Cardiac fibroblast (primary cell): ENCODE data around the gene PDE4D.

Experiments
- DNase-seq, 2 donors: peaks; one replicate each; pipeline versions ENCODE4 v3.0.0 to v3.0.0-alpha.2; 2010; ENCODE audit warnings: low read depth in 2 of 2
- H3K4me3 ChIP-seq, 2 donors: replicated peaks in 1 of 2; 1 replicate in 1 of 2; 2 replicates in 1 of 2; pipeline ENCODE4 v1.5.1; 2011; ENCODE audit warnings: low read depth in 2 of 2, low read length in 2 of 2, mild to moderate bottlenecking in 2 of 2, moderate library complexity in 1 of 2
- CTCF ChIP-seq: IDR thresholded peaks from one replicate; pipeline ENCODE4 v1.5.1; 2011; ENCODE audit warnings: low read depth, mild to moderate bottlenecking, low read length, inconsistent platforms

The PDE4D gene

GRCh38 chr5:59628062-59628828 lies 265.3 kb downstream of the PDE4D start:
- no peak overlapping the region for H3K4me3 ChIP-seq
- DNase-seq, result no peak
- TF ChIP-seq CTCF, result no peak

- DNase-seq, result no peak
- no peak for TF ChIP-seq CTCF
- no peak overlapping the region for H3K4me3 ChIP-seq
These were observed 268.6 kb downstream of the PDE4D start for GRCh38 chr5:59624898-59625297.

- no peak overlapping the region for H3K4me3 ChIP-seq
- no peak for DNase-seq
- TF ChIP-seq CTCF, result no peak
These were observed 270.7 kb downstream of the PDE4D start for GRCh38 chr5:59622848-59623247.

GRCh38 chr5:59621477-59621876 lies 272.0 kb downstream of the PDE4D start:
- TF ChIP-seq CTCF, result no peak
- no peak for DNase-seq
- H3K4me3 ChIP-seq, result no peak overlapping the region

GRCh38 chr5:59620535-59621212 lies 272.9 kb downstream of the PDE4D start:
- no peak for DNase-seq
- no peak for TF ChIP-seq CTCF
- H3K4me3 ChIP-seq, result no peak overlapping the region

- no peak overlapping the region for H3K4me3 ChIP-seq
- no peak for TF ChIP-seq CTCF
- no peak for DNase-seq
These were observed 274.9 kb downstream of the PDE4D start for GRCh38 chr5:59618644-59619043.
